Right kidney (tissue), 9 donors: ENCODE measurements around the gene PSG5.
"Not testable (repeated sequence)": the region's sequence is repeated elsewhere in the genome, so short reads cannot be mapped to it uniquely, and the experiment has no call there.

Experiments used
- DNase-seq: peaks from one replicate; pipeline ENCODE4 v3.0.0-alpha.2; 2016
- long read RNA-seq, 8 donors: transcript quantifications; one replicate each; lab custom pipeline, GENCODE V29; 2026

Gene PSG5
- long read RNA-seq, donor 1 = 0 reads
- long read RNA-seq, donor 2 = 0 reads
- long read RNA-seq, donor 3 = 0 reads
- long read RNA-seq, donor 4 = 0 reads
- long read RNA-seq, donor 5 = 0 reads
- long read RNA-seq, donor 6 = 0 reads
- long read RNA-seq, donor 7 = 0 reads
- long read RNA-seq, donor 8 = 0 reads

- DNase-seq = not testable (repeated sequence)
Measured at GRCh38 chr19:43186311-43186935, at the start of gene PSG5. Gene PSG5 (minus strand): TSS chr19:43186536. CDS start chr19:43186405, 131 bp downstream.

GRCh38 chr19:43235686-43236085 is 49.4 kb upstream of the PSG5 start:
- not testable (repeated sequence) for DNase-seq

GRCh38 chr19:43229315-43229714 is 43.0 kb upstream of the PSG5 start:
- DNase-seq = no peak

- DNase-seq = not testable (repeated sequence)
Measured at GRCh38 chr19:43228730-43229129, 42.4 kb upstream of the PSG5 start.

DNA sequence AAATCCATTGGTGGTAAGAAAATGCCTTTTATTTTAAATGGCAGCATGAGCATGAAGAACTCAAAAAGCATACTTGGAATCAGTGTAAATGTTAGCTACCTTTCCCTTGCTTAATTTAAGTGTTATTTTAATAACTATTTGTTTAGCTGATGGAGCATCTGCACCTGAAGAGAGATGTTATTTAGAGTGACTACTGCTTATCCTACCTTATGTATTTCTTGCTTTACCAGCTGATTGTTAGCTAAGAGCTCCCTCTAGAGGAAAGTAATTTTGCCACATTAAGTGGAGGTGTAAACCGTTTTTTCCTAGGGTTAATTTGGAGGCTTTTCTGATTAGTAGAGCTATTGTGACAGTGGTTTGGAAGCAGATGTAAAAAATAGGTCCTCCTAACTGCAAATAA is 40.6 kb upstream of the PSG5 start:
- not testable (repeated sequence) for DNase-seq

DNA sequence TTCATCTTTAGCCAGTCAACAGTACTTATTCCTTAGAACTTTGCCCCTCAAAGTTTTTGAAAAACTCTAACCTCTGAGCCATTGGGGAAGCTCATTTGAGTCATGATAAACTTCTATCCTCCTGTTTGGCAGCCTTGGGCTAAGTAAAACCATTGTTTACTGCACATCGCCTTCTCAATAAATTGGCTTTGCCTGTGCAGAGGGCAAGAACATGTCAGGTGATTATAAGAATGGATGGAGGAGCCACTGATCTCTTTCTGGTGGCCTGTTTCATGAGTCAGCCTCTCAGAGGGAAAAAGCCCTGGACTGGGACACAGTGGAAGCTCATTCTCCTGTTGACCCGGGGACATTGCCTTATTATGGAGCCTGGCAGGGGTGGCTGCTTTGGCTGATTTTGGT is 38.5 kb upstream of the PSG5 start:
- DNase-seq = no peak

DNA sequence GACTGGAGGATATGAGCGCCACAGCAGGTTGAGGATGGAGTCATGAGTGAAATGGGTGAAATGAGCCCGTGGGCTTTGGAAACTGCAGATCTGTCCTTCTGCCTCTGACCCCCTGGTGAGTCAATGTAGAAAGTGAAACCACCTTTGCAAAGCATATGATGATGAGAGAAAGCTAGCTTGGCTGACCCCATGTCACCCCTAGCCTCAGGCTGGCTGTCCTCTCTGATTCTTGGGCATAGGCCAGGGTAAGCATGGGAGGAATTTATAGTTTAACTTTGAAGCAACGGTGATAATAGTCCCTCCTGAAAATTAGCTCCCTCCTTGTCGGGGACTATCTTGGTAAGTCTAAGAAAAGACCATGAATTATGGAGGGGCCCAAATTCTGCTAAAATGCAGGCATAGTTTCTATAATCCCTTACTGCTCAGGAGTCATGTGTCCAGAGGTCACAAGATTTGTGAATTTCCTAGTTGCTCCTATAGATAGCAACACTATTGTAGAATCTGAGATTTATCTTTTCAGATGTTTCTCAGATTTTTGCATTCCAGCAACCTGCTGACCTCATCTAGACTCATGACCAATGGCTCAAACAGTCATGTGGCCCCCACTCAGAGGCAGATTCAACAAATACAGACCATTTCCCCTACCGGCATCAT is 38.0 kb upstream of the PSG5 start:
- not testable (repeated sequence) for DNase-seq

DNA sequence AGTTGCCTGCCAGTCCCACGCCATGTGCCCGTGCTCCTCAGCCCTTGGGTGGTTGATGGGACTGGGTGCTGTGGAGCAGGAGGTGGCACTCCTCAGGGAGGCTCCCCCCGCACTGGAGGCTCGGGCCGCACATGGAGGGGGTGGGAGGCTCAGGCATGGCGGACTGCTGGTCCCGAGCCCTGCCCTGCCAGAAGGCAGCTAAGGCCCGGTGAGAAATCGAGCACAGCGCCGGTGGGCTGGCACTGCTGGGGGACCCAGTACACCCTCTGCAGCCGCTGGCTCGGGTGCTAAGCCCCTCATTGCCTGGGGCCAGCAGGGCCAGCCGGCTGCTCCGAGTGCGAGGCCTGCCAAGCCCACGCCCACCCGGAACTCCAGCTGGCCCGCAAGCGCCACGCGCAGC is 35.6 kb upstream of the PSG5 start:
- not testable (repeated sequence) for DNase-seq

DNA sequence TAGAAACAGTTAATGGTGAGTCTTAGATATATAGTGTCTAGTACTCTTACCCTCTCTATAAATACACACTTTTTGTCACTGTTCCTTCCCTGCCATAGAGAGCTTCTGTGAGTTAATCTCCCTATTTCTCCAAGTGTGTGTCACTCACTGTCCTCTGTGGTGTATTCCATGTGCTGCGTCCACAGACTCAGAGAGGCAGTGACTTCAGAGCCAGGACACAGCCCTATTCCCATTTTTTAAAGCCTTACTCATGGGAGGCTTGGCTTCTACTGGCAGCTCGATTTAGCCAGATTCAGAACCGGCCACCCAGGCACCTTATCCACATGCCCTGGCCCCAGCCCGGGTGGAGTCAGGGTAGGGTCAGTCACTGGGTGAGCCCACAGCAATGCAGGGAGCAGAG is 32.8 kb upstream of the PSG5 start:
- DNase-seq = not testable (repeated sequence)

DNA sequence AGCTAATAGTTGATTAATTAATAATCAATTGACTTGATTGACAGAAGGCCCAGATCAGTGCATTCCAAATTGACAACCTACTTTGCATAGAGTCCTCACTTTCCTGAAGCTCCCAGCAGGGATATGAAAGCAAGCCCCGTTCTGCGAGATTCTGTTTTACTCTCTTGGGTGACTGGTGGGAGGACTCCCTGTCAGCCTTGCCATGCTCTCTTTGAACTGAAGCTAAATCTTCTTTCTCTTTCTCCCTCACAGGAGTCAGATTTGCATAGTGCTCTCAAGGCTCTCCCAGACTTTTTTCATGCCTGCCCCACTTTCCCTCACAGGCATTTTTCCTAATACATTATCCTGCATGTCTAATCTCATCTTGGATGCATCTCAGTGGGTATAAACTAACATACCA is 29.5 kb upstream of the PSG5 start:
- not testable (repeated sequence) for DNase-seq

GRCh38 chr19:43207991-43208390 is 21.7 kb upstream of the PSG5 start:
- no peak for DNase-seq

- not testable (repeated sequence) for DNase-seq
Measured at GRCh38 chr19:43207174-43207573, 20.8 kb upstream of the PSG5 start.

DNA sequence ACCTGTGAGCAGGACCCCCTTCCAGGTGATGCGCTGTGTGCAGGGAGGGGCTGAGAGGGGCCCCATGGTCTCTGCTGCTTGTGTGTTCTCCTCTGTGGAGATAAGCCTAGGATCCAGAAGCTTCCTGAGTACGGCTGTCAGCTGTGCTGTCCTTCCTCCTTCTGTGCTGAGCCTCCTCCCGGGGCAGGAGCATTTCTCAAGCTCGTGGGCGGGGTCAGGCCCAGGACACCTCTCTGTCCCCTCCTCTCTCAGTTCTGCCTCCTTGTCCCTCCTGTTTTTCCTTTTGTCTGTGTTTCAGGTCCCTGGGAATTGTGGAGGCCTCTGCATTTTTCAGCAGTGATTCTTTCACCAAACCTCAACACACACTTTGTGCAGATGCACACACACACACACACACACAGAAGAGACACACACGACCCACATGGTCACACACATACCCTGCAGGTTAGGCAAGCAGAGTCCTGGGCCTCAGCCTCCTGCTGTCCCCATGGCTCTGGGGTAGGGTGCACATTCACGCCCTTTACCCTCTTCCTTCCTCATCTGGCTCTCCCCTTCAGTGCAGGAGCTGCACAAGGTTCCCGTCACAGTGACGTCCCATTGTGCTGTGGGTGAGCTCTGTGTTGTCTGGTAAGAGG is 19.3 kb upstream of the PSG5 start, which contains the start of gene PSG4:
Gene PSG4, minus strand, starts transcription at position 168 of the 635 bp plus-strand sequence. Its CDS starts 102 bp downstream, at position 66.
- not testable (repeated sequence) for DNase-seq

GRCh38 chr19:43203611-43204010 is 17.3 kb upstream of the PSG5 start:
- DNase-seq = not testable (repeated sequence)

GRCh38 chr19:43201891-43202290 is 15.6 kb upstream of the PSG5 start:
- not testable (repeated sequence) for DNase-seq

DNA sequence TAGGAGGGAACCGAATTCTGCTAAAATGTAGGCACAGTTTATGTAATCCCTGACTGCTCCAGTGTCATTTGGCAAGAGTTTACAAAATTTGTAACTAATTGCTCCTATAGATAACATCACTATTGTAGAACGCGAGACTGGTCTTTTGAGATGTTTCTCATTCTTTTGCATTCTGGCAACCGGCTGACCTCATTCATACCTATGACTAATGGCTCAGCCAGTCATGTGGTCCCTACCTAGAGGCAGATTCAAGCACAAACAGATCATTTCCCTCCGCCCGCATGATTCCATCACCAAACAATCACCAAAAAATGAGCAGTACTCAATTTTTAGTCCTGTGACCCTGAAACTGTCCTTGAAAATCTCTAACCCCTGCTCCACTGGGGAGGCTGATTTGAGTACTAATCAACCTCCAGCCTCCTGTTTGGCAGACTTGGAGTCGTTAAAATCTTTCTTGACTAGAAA is 15.0 kb upstream of the PSG5 start:
- not testable (repeated sequence) for DNase-seq

- DNase-seq = not testable (repeated sequence)
Measured at GRCh38 chr19:43198686-43199419, 12.5 kb upstream of the PSG5 start.

- DNase-seq = not testable (repeated sequence)
Measured at GRCh38 chr19:43197666-43198397, 11.5 kb upstream of the PSG5 start.

DNA sequence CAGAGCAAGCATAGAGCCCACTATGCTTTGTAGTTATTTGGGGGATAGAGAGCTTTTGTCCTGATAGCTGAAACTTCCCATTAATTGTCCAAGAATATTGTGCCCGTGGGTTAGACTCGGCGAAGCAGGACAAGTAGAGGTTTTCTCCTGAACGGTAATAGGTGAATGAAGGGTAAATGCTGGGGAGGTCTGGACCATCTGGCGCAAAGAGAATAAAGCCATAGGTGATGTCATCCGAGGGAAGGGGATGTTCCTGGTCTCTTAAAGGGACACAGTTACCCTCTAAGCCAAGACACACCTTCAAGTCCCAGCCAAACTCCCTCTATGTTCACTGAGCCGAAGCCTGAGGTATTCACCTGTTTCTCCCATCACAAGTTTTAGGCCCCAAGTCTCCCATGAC is 8.1 kb upstream of the PSG5 start:
- not testable (repeated sequence) for DNase-seq

- DNase-seq = not testable (repeated sequence)
Measured at GRCh38 chr19:43192381-43193155, 6.2 kb upstream of the PSG5 start.

GRCh38 chr19:43188092-43188491 is 1.8 kb upstream of the PSG5 start:
- not testable (repeated sequence) for DNase-seq
